Measurements from ENCODE around the gene WASL. TPM values are rescaled to one million over a fixed set of nuclear protein-coding genes. Genes with fewer than 3 reads are reported as not detected.

The WASL gene
- total RNA-seq, 1 donor from 2014 or later, result 33.7 TPM

DNA sequence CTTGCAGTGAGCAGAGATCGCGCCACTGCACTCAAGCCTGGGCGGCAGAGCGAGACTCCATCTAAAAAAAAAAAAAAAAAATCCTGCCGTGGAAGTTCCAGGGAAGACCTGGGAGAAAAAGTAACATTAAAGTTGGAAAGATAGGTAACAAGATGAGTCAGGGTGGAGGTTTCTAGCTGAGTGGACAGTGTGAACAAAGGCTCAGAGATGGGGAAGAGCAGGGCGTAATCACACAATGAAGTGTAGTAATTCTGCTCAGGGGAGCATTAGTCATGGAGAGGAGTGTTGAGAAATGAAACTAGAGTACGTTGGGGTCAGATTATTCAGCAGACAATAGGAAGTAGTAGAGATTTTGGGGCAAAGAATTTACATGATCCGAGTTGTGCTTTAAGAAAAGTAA lies 21.6 kb upstream of the WASL start:
- no peak overlapping the region for H3K27ac Mint-ChIP-seq (ENCODE audit: unreplicated experiment)

DNA sequence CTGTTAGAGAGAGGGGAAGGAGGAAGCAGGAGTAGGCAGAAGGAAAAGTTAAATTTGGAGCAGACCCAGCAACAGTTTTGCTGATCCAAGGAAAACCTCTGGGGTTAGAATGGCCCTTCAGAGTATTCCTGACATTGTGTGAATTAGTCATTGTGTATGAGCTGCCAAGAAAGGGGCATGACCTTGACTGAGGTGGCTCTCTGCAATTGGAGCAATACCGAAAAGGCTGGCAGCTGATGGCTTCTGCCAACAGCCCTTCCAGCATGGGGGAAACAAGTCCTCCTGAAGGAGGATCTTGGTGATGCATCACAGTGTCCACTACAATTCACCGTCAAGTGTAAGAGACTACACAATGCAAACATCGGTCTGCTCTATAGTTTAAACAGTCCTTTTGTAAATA lies 20.6 kb upstream of the WASL start:
- Mint-ChIP-seq H3K27me3 (ENCODE audit: unreplicated experiment) (no peaks in the 10 kb centered on the region), H3K36me3 (ENCODE audit: low read depth, unreplicated experiment) (no peaks in the 10 kb centered on the region), H3K4me3 (ENCODE audit: unreplicated experiment) (no peak overlapping the region), H3K27ac (ENCODE audit: unreplicated experiment) (peak overlapping the region; percentile 15), H3K9me3 (ENCODE audit: unreplicated experiment) (no peaks in the 10 kb centered on the region), H3K4me1 (ENCODE audit: unreplicated experiment) (peaks cover 6% of the 10 kb centered on the region)
- TF ChIP-seq, protein P1, sequence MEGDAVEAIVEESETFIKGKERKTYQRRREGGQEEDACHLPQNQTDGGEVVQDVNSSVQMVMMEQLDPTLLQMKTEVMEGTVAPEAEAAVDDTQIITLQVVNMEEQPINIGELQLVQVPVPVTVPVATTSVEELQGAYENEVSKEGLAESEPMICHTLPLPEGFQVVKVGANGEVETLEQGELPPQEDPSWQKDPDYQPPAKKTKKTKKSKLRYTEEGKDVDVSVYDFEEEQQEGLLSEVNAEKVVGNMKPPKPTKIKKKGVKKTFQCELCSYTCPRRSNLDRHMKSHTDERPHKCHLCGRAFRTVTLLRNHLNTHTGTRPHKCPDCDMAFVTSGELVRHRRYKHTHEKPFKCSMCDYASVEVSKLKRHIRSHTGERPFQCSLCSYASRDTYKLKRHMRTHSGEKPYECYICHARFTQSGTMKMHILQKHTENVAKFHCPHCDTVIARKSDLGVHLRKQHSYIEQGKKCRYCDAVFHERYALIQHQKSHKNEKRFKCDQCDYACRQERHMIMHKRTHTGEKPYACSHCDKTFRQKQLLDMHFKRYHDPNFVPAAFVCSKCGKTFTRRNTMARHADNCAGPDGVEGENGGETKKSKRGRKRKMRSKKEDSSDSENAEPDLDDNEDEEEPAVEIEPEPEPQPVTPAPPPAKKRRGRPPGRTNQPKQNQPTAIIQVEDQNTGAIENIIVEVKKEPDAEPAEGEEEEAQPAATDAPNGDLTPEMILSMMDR (IDR thresholded peaks at IDR 0.05; ENCODE audit: unreplicated experiment), result no peak
- DNase-seq (ENCODE audit: low spot score), result no peak

More for the DNA sequence above, 21.6 kb upstream of the WASL start:
- H3K4me3 Mint-ChIP-seq (ENCODE audit: unreplicated experiment), result no peak overlapping the region
- H3K27me3 Mint-ChIP-seq (ENCODE audit: unreplicated experiment), result no peaks in the 10 kb centered on the region
- no peaks in the 10 kb centered on the region for H3K9me3 Mint-ChIP-seq (ENCODE audit: unreplicated experiment)
- peaks cover 6% of the 10 kb centered on the region for H3K4me1 Mint-ChIP-seq (ENCODE audit: unreplicated experiment)
- no peaks in the 10 kb centered on the region for H3K36me3 Mint-ChIP-seq (ENCODE audit: low read depth, unreplicated experiment)
- TF ChIP-seq, protein P1 (IDR thresholded peaks at IDR 0.05; ENCODE audit: unreplicated experiment), result no peak
- DNase-seq (ENCODE audit: low spot score), result no peak

DNA sequence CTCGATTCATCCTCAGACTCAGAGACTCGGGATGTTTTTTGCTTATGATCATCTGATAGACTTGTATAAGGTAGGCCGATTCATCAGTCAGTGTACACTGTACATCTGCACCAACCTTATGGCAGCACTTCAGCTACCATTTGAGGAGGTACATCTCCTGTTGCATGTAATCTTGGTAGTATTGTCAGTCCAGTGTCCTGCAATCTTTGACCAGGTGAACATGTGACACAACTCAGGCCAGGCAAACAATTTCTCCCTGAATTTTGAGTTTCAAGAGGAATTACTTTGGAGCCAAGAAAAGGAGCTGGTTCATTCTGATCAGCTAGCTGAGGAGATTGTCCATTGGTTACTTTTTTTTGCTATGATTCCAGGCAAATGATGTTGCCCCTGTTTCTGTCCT lies 19.7 kb upstream of the WASL start:
- TF ChIP-seq, protein P1 (IDR thresholded peaks at IDR 0.05; ENCODE audit: unreplicated experiment), result no peak
- no peak for DNase-seq (ENCODE audit: low spot score)
- Mint-ChIP-seq H3K27ac (ENCODE audit: unreplicated experiment) (no peak overlapping the region), H3K4me1 (ENCODE audit: unreplicated experiment) (peaks cover 8% of the 10 kb centered on the region), H3K36me3 (ENCODE audit: low read depth, unreplicated experiment) (peaks cover 4% of the 10 kb centered on the region), H3K4me3 (ENCODE audit: unreplicated experiment) (no peak overlapping the region), H3K27me3 (ENCODE audit: unreplicated experiment) (peaks cover 1% of the 10 kb centered on the region), H3K9me3 (ENCODE audit: unreplicated experiment) (no peaks in the 10 kb centered on the region)

DNA sequence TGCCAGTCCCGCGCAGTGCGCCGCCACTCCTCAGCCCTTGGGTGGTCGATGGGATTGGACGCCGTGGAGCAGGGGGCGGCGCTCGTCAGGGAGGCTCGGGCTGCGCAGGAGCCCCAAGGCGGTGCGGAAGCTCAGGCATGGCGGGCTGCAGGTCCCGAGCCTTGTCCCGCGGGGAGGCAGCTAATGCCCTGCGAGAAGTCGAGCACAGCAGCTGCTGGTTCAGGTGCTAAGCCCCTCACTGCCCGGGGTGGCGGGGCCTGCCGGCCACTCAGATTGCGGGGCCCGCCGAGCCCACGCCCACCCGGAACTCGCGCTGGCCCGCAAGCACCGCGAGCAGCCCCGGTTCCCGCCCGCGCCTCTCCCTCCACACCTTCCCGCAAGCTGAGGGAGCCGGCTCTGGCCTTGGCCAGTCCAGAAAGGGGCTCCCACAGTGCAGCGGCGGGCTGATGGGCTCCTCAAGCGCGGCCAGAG lies 14.4 kb upstream of the WASL start:
- TF ChIP-seq, protein P1 (IDR thresholded peaks at IDR 0.05; ENCODE audit: unreplicated experiment), result no peak

DNA sequence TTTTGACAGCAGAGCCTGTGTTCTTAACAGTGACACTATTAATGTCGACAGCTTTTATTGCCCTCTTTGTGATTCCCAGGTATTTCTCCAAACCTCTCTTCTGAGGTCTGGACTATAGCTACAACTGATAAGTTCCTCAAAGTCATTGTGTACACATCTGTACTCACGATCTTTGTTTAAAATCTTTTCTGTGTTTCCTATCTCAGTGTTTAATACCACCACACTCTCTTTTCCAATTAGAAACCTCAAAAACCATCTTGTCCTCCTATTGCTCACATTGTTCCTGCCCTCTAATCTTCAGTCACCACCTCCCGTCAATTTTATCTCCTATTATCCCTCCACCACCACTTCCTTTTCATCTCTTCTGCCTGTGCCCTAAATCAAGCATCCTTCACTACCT lies 12.9 kb upstream of the WASL start:
- no peak overlapping the region for H3K27ac Mint-ChIP-seq (ENCODE audit: unreplicated experiment)
- no peaks in the 10 kb centered on the region for H3K9me3 Mint-ChIP-seq (ENCODE audit: unreplicated experiment)
- peaks cover 3% of the 10 kb centered on the region for H3K4me1 Mint-ChIP-seq (ENCODE audit: unreplicated experiment)
- DNase-seq (ENCODE audit: low spot score), result no peak
- H3K27me3 Mint-ChIP-seq (ENCODE audit: unreplicated experiment), result peaks cover 1% of the 10 kb centered on the region
- peaks cover 4% of the 10 kb centered on the region for H3K36me3 Mint-ChIP-seq (ENCODE audit: low read depth, unreplicated experiment)
- TF ChIP-seq, protein P1 (IDR thresholded peaks at IDR 0.05; ENCODE audit: unreplicated experiment), result no peak
- H3K4me3 Mint-ChIP-seq (ENCODE audit: unreplicated experiment), result no peak overlapping the region

More for the DNA sequence above, 14.4 kb upstream of the WASL start:
- no peak for DNase-seq (ENCODE audit: low spot score)
- H3K36me3 Mint-ChIP-seq (ENCODE audit: low read depth, unreplicated experiment), result peaks cover 4% of the 10 kb centered on the region
- H3K4me1 Mint-ChIP-seq (ENCODE audit: unreplicated experiment), result peaks cover 3% of the 10 kb centered on the region
- no peaks in the 10 kb centered on the region for H3K9me3 Mint-ChIP-seq (ENCODE audit: unreplicated experiment)
- peaks cover 1% of the 10 kb centered on the region for H3K27me3 Mint-ChIP-seq (ENCODE audit: unreplicated experiment)
- H3K27ac Mint-ChIP-seq (ENCODE audit: unreplicated experiment), result no peak overlapping the region
- H3K4me3 Mint-ChIP-seq (ENCODE audit: unreplicated experiment), result no peak overlapping the region

All from endothelial cell (in vitro differentiated cells).